ENCODE results near the gene DDX3X.
"Not testable (repeated sequence)": the region's sequence is repeated elsewhere in the genome, so short reads cannot be mapped to it uniquely, and the experiment has no call there.

Gene DDX3X

DNA sequence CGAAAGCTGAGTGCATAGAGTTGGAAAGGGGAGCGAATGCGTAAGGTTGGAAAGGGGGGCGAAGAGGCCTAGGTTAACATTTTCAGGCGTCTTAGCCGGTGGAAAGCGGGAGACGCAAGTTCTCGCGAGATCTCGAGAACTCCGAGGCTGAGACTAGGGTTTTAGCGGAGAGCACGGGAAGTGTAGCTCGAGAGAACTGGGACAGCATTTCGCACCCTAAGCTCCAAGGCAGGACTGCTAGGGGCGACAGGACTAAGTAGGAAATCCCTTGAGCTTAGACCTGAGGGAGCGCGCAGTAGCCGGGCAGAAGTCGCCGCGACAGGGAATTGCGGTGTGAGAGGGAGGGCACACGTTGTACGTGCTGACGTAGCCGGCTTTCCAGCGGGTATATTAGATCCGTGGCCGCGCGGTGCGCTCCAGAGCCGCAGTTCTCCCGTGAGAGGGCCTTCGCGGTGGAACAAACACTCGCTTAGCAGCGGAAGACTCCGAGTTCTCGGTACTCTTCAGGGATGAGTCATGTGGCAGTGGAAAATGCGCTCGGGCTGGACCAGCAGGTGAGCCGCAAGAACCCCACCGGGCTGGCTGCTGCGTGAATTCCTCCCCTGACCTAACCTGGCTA is at the start of gene DDX3X:
Gene DDX3X (plus strand): TSS at position 419 of the 619 bp plus-strand sequence. CDS start 91 bp downstream, at position 510.
- WGBS (ENCODE audit: insufficient coverage, insufficient read length), result no CpG with 5 or more reads among the region's 47 CpGs
- H3K27me3 ChIP-seq (ENCODE audit: control insufficient read depth, insufficient read depth, low read length), result no peaks in the 10 kb centered on the region

DNA sequence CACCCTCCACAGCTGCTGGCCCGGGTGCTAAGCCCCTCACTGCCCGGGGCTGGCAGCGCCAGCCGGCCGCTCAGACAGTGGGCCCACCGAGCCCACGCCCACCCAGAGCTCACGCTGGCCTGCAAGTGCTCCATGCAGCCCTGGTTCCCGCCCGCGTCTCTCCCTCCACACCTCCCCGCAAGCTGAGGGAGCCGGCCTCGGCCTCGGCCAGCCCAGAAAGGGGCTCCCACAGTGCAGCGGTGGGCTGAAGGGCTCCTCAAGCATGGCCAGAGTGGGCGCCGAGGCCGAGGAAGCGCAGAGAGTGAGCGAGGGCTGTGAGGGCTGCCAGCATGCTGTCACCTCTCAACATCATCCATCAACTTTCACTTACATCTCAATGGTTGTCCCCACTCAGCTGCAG is 48.0 kb upstream of the DDX3X start:
- not testable (repeated sequence) for H3K36me3 ChIP-seq (ENCODE audit: control insufficient read depth, insufficient read depth, low read length); H3K4me3 ChIP-seq (ENCODE audit: low read length); H3K27me3 ChIP-seq (ENCODE audit: control insufficient read depth, insufficient read depth, low read length); H3K27ac ChIP-seq (ENCODE audit: low read length); H3K9me3 ChIP-seq (ENCODE audit: control insufficient read depth, insufficient read depth, low read length); H3K4me1 ChIP-seq (ENCODE audit: control insufficient read depth, insufficient read depth, low read length); DNase-seq (ENCODE audit: low read depth, low spot score)
- WGBS (ENCODE audit: insufficient coverage, insufficient read length), result no CpG with 5 or more reads among the region's 21 CpGs

More for the DNA sequence above, at the start of gene DDX3X:
- H3K9me3 ChIP-seq (ENCODE audit: control insufficient read depth, insufficient read depth, low read length), result no peaks in the 10 kb centered on the region
- H3K4me3 ChIP-seq (ENCODE audit: low read length), result peak within 1 kb of the TSS; percentile 95
- peaks cover 2% of the 10 kb centered on the region for H3K4me1 ChIP-seq (ENCODE audit: control insufficient read depth, insufficient read depth, low read length)
- H3K27ac ChIP-seq (ENCODE audit: low read length), result no peak within 1 kb of the TSS
- no peaks in the 10 kb centered on the region for H3K36me3 ChIP-seq (ENCODE audit: control insufficient read depth, insufficient read depth, low read length)
- DNase-seq (ENCODE audit: low read depth, low spot score), result no peak

GRCh38 chrX:41288641-41289040 is 45.3 kb upstream of the DDX3X start:
- no CpG with 5 or more reads among the region's 6 CpGs for WGBS (ENCODE audit: insufficient coverage, insufficient read length)
- DNase-seq (ENCODE audit: low read depth, low spot score), result no peak

GRCh38 chrX:41289095-41289494 is 44.9 kb upstream of the DDX3X start:
- no peaks in the 10 kb centered on the region for H3K27me3 ChIP-seq (ENCODE audit: control insufficient read depth, insufficient read depth, low read length)
- DNase-seq (ENCODE audit: low read depth, low spot score), result no peak
- H3K4me1 ChIP-seq (ENCODE audit: control insufficient read depth, insufficient read depth, low read length), result peaks cover 2% of the 10 kb centered on the region; the same call in 1 of the 2 replicates
- H3K36me3 ChIP-seq (ENCODE audit: control insufficient read depth, insufficient read depth, low read length), result no peaks in the 10 kb centered on the region
- no peak overlapping the region for H3K4me3 ChIP-seq (ENCODE audit: low read length)
- H3K27ac ChIP-seq (ENCODE audit: low read length), result no peak overlapping the region
- H3K9me3 ChIP-seq (ENCODE audit: control insufficient read depth, insufficient read depth, low read length), result no peaks in the 10 kb centered on the region
- WGBS (ENCODE audit: insufficient coverage, insufficient read length), result no CpG with 5 or more reads among the region's 3 CpGs

More at GRCh38 chrX:41288641-41289040, 45.3 kb upstream of the DDX3X start:
- Histone ChIP-seq H3K27ac (ENCODE audit: low read length) (no peak overlapping the region), H3K27me3 (ENCODE audit: control insufficient read depth, insufficient read depth, low read length) (no peaks in the 10 kb centered on the region), H3K36me3 (ENCODE audit: control insufficient read depth, insufficient read depth, low read length) (no peaks in the 10 kb centered on the region), H3K4me3 (ENCODE audit: low read length) (no peak overlapping the region), H3K9me3 (ENCODE audit: control insufficient read depth, insufficient read depth, low read length) (no peaks in the 10 kb centered on the region), H3K4me1 (ENCODE audit: control insufficient read depth, insufficient read depth, low read length) (peaks cover 3% of the 10 kb centered on the region; the same call in 1 of the 2 replicates)

GRCh38 chrX:41291309-41291708 is 42.7 kb upstream of the DDX3X start:
- H3K27me3 ChIP-seq (ENCODE audit: control insufficient read depth, insufficient read depth, low read length), result no peaks in the 10 kb centered on the region
- H3K4me1 ChIP-seq (ENCODE audit: control insufficient read depth, insufficient read depth, low read length), result peaks cover 2% of the 10 kb centered on the region; the same call in 1 of the 2 replicates
- H3K4me3 ChIP-seq (ENCODE audit: low read length), result no peak overlapping the region
- no peak overlapping the region for H3K27ac ChIP-seq (ENCODE audit: low read length)
- H3K9me3 ChIP-seq (ENCODE audit: control insufficient read depth, insufficient read depth, low read length), result no peaks in the 10 kb centered on the region
- no peak for DNase-seq (ENCODE audit: low read depth, low spot score)
- no peaks in the 10 kb centered on the region for H3K36me3 ChIP-seq (ENCODE audit: control insufficient read depth, insufficient read depth, low read length)

DNA sequence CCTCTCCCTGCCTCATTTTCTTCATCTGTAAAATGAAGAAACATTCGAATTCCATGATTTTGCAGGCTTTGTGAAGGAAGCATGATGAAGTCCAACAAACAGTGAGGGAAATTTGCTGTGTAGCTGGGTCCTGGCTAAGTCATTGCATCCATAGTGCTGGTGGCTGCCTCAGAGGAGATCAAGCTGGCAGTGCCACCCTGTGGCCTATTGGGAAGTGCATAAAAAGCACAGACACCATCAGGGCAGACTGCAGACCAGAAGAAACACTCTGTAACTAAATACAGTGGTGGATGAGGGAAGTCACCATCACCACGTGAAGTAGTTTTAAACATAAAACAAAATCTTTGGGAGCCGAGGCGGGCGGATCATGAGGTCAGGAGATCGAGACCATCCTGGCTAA is 40.7 kb upstream of the DDX3X start:
- Histone ChIP-seq H3K36me3 (ENCODE audit: control insufficient read depth, insufficient read depth, low read length) (no peaks in the 10 kb centered on the region), H3K27ac (ENCODE audit: low read length) (no peak overlapping the region), H3K9me3 (ENCODE audit: control insufficient read depth, insufficient read depth, low read length) (no peaks in the 10 kb centered on the region), H3K4me3 (ENCODE audit: low read length) (no peak overlapping the region), H3K4me1 (ENCODE audit: control insufficient read depth, insufficient read depth, low read length) (peaks cover 2% of the 10 kb centered on the region; the same call in 1 of the 2 replicates), H3K27me3 (ENCODE audit: control insufficient read depth, insufficient read depth, low read length) (no peaks in the 10 kb centered on the region)
- no peak for DNase-seq (ENCODE audit: low read depth, low spot score)
- WGBS (ENCODE audit: insufficient coverage, insufficient read length), result no CpG with 5 or more reads among the region's 6 CpGs

- no peak overlapping the region for H3K27ac ChIP-seq (ENCODE audit: low read length)
- no peaks in the 10 kb centered on the region for H3K27me3 ChIP-seq (ENCODE audit: control insufficient read depth, insufficient read depth, low read length)
- H3K4me3 ChIP-seq (ENCODE audit: low read length), result no peak overlapping the region
- H3K4me1 ChIP-seq (ENCODE audit: control insufficient read depth, insufficient read depth, low read length), result no peaks in the 10 kb centered on the region
- no peaks in the 10 kb centered on the region for H3K9me3 ChIP-seq (ENCODE audit: control insufficient read depth, insufficient read depth, low read length)
- no CpG with 5 or more reads among the region's 5 CpGs for WGBS (ENCODE audit: insufficient coverage, insufficient read length)
- no peak for DNase-seq (ENCODE audit: low read depth, low spot score)
- no peaks in the 10 kb centered on the region for H3K36me3 ChIP-seq (ENCODE audit: control insufficient read depth, insufficient read depth, low read length)
These were observed 33.1 kb upstream of the DDX3X start for GRCh38 chrX:41300758-41301437.

DNA sequence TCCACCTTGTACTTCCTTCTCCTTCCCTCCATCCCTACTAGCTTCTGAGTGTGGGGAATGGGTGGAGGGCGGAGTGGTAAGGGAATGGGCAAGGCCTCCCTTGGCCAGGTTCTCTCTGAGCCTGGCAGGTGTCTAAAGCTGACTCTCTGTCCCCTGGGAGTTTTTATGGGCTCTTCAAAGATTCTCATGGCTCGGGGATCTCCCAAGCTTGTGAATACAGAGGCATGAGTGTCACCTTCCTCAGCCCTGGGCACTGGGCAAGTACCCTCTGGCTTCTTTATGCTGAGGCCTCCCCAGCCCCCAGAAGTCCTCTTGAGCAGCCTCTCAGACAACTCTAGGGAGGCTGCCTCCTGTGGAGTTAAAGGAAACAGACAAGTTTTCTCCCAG is 32.5 kb upstream of the DDX3X start:
- H3K4me1 ChIP-seq (ENCODE audit: control insufficient read depth, insufficient read depth, low read length), result no peaks in the 10 kb centered on the region
- H3K27me3 ChIP-seq (ENCODE audit: control insufficient read depth, insufficient read depth, low read length), result no peaks in the 10 kb centered on the region
- no CpG with 5 or more reads among the region's 2 CpGs for WGBS (ENCODE audit: insufficient coverage, insufficient read length)
- H3K4me3 ChIP-seq (ENCODE audit: low read length), result no peak overlapping the region
- H3K27ac ChIP-seq (ENCODE audit: low read length), result no peak overlapping the region
- DNase-seq (ENCODE audit: low read depth, low spot score), result no peak
- H3K9me3 ChIP-seq (ENCODE audit: control insufficient read depth, insufficient read depth, low read length), result no peaks in the 10 kb centered on the region
- no peaks in the 10 kb centered on the region for H3K36me3 ChIP-seq (ENCODE audit: control insufficient read depth, insufficient read depth, low read length)

GRCh38 chrX:41302370-41302769 is 31.6 kb upstream of the DDX3X start:
- H3K36me3 ChIP-seq (ENCODE audit: control insufficient read depth, insufficient read depth, low read length), result no peaks in the 10 kb centered on the region
- no peaks in the 10 kb centered on the region for H3K27me3 ChIP-seq (ENCODE audit: control insufficient read depth, insufficient read depth, low read length)
- no peak overlapping the region for H3K27ac ChIP-seq (ENCODE audit: low read length)
- H3K4me1 ChIP-seq (ENCODE audit: control insufficient read depth, insufficient read depth, low read length), result no peaks in the 10 kb centered on the region
- H3K4me3 ChIP-seq (ENCODE audit: low read length), result no peak overlapping the region
- no CpG with 5 or more reads among the region's 6 CpGs for WGBS (ENCODE audit: insufficient coverage, insufficient read length)
- no peaks in the 10 kb centered on the region for H3K9me3 ChIP-seq (ENCODE audit: control insufficient read depth, insufficient read depth, low read length)
- DNase-seq (ENCODE audit: low read depth, low spot score), result no peak

- Histone ChIP-seq H3K4me3 (ENCODE audit: low read length) (no peak overlapping the region), H3K27ac (ENCODE audit: low read length) (no peak overlapping the region), H3K27me3 (ENCODE audit: control insufficient read depth, insufficient read depth, low read length) (no peaks in the 10 kb centered on the region), H3K36me3 (ENCODE audit: control insufficient read depth, insufficient read depth, low read length) (no peaks in the 10 kb centered on the region), H3K9me3 (ENCODE audit: control insufficient read depth, insufficient read depth, low read length) (no peaks in the 10 kb centered on the region), H3K4me1 (ENCODE audit: control insufficient read depth, insufficient read depth, low read length) (no peaks in the 10 kb centered on the region)
- no CpG with 5 or more reads among the region's 6 CpGs for WGBS (ENCODE audit: insufficient coverage, insufficient read length)
- no peak for DNase-seq (ENCODE audit: low read depth, low spot score)
These were observed 30.9 kb upstream of the DDX3X start for GRCh38 chrX:41303013-41303412.

GRCh38 chrX:41304178-41304577 is 29.8 kb upstream of the DDX3X start:
- H3K27ac ChIP-seq (ENCODE audit: low read length), result no peak overlapping the region
- no peaks in the 10 kb centered on the region for H3K36me3 ChIP-seq (ENCODE audit: control insufficient read depth, insufficient read depth, low read length)
- H3K4me1 ChIP-seq (ENCODE audit: control insufficient read depth, insufficient read depth, low read length), result no peaks in the 10 kb centered on the region
- H3K27me3 ChIP-seq (ENCODE audit: control insufficient read depth, insufficient read depth, low read length), result no peaks in the 10 kb centered on the region
- no peak for DNase-seq (ENCODE audit: low read depth, low spot score)
- H3K4me3 ChIP-seq (ENCODE audit: low read length), result no peak overlapping the region
- H3K9me3 ChIP-seq (ENCODE audit: control insufficient read depth, insufficient read depth, low read length), result no peaks in the 10 kb centered on the region
- no CpG with 5 or more reads among the region's 9 CpGs for WGBS (ENCODE audit: insufficient coverage, insufficient read length)
